HG02973 (cell line): ENCODE data around the gene CENPM.
"Not testable (repeated sequence)": the region's sequence is repeated elsewhere in the genome, so short reads cannot be mapped to it uniquely, and the experiment has no call there.

Experiments used
- ATAC-seq: cut with Tn5 transposase; IDR thresholded peaks from one replicate; pipeline ENCODE4 v1.9.1; 2021; ENCODE audit warnings: moderate library complexity; ENCODE audit not compliant: unreplicated experiment

The CENPM gene

GRCh38 chr22:41966607-41967240 is 19.8 kb upstream of the CENPM start:
- no peak for ATAC-seq

- ATAC-seq, result no peak
Observed at GRCh38 chr22:41966225-41966606, 19.3 kb upstream of the CENPM start.

- no peak for ATAC-seq
Observed at GRCh38 chr22:41964112-41964491, 17.1 kb upstream of the CENPM start.

GRCh38 chr22:41963453-41964111 is 16.6 kb upstream of the CENPM start:
- no peak for ATAC-seq

GRCh38 chr22:41957941-41958556 is 11.1 kb upstream of the CENPM start:
- no peak for ATAC-seq

GRCh38 chr22:41952713-41953112 is 5.8 kb upstream of the CENPM start:
- no peak for ATAC-seq

GRCh38 chr22:41951898-41952474 is 5.0 kb upstream of the CENPM start, which contains the start of gene SMIM45:
SMIM45 (plus strand) TSS chr22:41952150.
- no peak for ATAC-seq

GRCh38 chr22:41949297-41949965 is 2.5 kb upstream of the CENPM start:
- ATAC-seq, result no peak

GRCh38 chr22:41948928-41949296 is 2.0 kb upstream of the CENPM start:
- not testable (repeated sequence) for ATAC-seq

- no peak for ATAC-seq
Observed at GRCh38 chr22:41948142-41948541, 1.2 kb upstream of the CENPM start.

GRCh38 chr22:41947424-41948080 is 600 bp upstream of the CENPM start:
- ATAC-seq, result no peak

- no peak for ATAC-seq
Observed at GRCh38 chr22:41943661-41944209, 3.2 kb downstream of the CENPM start.

- peak; percentile 28 for ATAC-seq
Observed at GRCh38 chr22:41940832-41941765, 5.9 kb downstream of the CENPM start.

- ATAC-seq, result peak; percentile 53
Observed at GRCh38 chr22:41939981-41940831, 6.7 kb downstream of the CENPM start.

- no peak for ATAC-seq
Observed at GRCh38 chr22:41936894-41937169, 10.1 kb downstream of the CENPM start.

GRCh38 chr22:41935509-41935908 is 11.4 kb downstream of the CENPM start:
- no peak for ATAC-seq

GRCh38 chr22:41935015-41935351 is 12.0 kb downstream of the CENPM start:
- ATAC-seq, result no peak

GRCh38 chr22:41934284-41935014 is 12.5 kb downstream of the CENPM start:
- ATAC-seq, result no peak
